GM23338 (cell line): Measurements from ENCODE around the gene BRSK1. TPM values are rescaled to one million over a fixed set of nuclear protein-coding genes. Genes with fewer than 3 reads are reported as not detected.

Source experiments
- ATAC-seq: fragments of 200-7000 bp; cut with Tn5 transposase; 3 replicates; pipeline ENCODE4 v1.9.1; 2020
- DNase-seq: peaks from one replicate; pipeline ENCODE4 v3.0.0-alpha.2; 2015; ENCODE audit warnings: low spot score
- H2AFZ ChIP-seq: fragments of 200-600 bp; sonication (generic); 2 replicates; pipeline ENCODE4 v1.8.0; 2016; ENCODE audit warnings: antibody characterized with exemption, mild to moderate bottlenecking, moderate library complexity
- H3F3A ChIP-seq: fragments of 200-600 bp; sonication (generic); replicated peaks from 2 replicates; pipeline ENCODE4 v1.8.0; 2017; ENCODE audit warnings: antibody characterized with exemption, mixed run types, low read depth
- H3K27ac ChIP-seq: fragments of 200-600 bp; sonication (generic); 2 replicates; pipeline ENCODE4 v1.6.1; 2016; ENCODE audit warnings: low read depth
- H3K27me3 ChIP-seq: fragments of 200-600 bp; sonication (generic); 2 replicates; pipeline ENCODE4 v1.8.0; 2016; ENCODE audit warnings: mild to moderate bottlenecking, mixed run types, moderate library complexity; ENCODE audit not compliant: insufficient read depth
- H3K36me3 ChIP-seq: fragments of 200-600 bp; sonication (generic); 2 replicates; pipeline ENCODE4 v1.8.0; 2016; ENCODE audit warnings: mild to moderate bottlenecking; ENCODE audit not compliant: insufficient read depth
- H3K4me1 ChIP-seq: fragments of 200-600 bp; sonication (generic); 2 replicates; pipeline ENCODE4 v1.8.0; 2016; ENCODE audit warnings: mild to moderate bottlenecking, moderate library complexity; ENCODE audit not compliant: insufficient read depth
- H3K4me2 ChIP-seq: fragments of 200-600 bp; sonication (generic); 2 replicates; pipeline ENCODE4 v1.7.1; 2017; ENCODE audit warnings: mixed run types
- H3K4me3 ChIP-seq: fragments of 200-600 bp; sonication (generic); 2 replicates; pipeline ENCODE4 v1.6.1; 2016; ENCODE audit warnings: mixed run types
- H3K79me2 ChIP-seq: fragments of 200-600 bp; sonication (generic); replicated peaks from 2 replicates; pipeline ENCODE4 v1.8.0; 2017; ENCODE audit warnings: mild to moderate bottlenecking; ENCODE audit not compliant: insufficient read depth
- H3K9me2 ChIP-seq: fragments of 200-600 bp; sonication (generic); 2 replicates; pipeline ENCODE4 v1.8.0; 2017; ENCODE audit not compliant: insufficient read depth
- H4K20me1 ChIP-seq: fragments of 200-600 bp; sonication (generic); replicated peaks from 2 replicates; pipeline ENCODE4 v1.8.0; 2017; ENCODE audit warnings: mild to moderate bottlenecking; ENCODE audit not compliant: insufficient read depth
- H3K27ac Mint-ChIP-seq: 2 replicates; pipeline ENCODE4 v1.8.0; 2020; ENCODE audit warnings: inconsistent platforms, mild to moderate bottlenecking, moderate library complexity, mixed read lengths
- H3K27me3 Mint-ChIP-seq: 3 replicates; pipeline ENCODE4 v1.8.0; 2022; ENCODE audit warnings: low read depth, mild to moderate bottlenecking, moderate library complexity, mixed read lengths, inconsistent platforms; ENCODE audit not compliant: insufficient read depth, poor library complexity
- H3K36me3 Mint-ChIP-seq: 3 replicates; pipeline ENCODE4 v1.8.0; 2021; ENCODE audit warnings: low read depth, mild to moderate bottlenecking, inconsistent platforms, moderate library complexity, mixed read lengths
- H3K4me1 Mint-ChIP-seq: 3 replicates; pipeline ENCODE4 v1.8.0; 2020; ENCODE audit warnings: mild to moderate bottlenecking, inconsistent platforms, mixed read lengths
- H3K4me3 Mint-ChIP-seq: 3 replicates; pipeline ENCODE4 v1.8.0; 2021; ENCODE audit warnings: moderate library complexity, mild to moderate bottlenecking, inconsistent platforms, mixed read lengths
- H3K9me3 Mint-ChIP-seq: 3 replicates; pipeline ENCODE4 v1.8.0; 2020; ENCODE audit warnings: moderate library complexity, mild to moderate bottlenecking, inconsistent platforms, mixed read lengths
- CREB1 ChIP-seq: fragments of 250-450 bp; sonication (Bioruptor Pico); IDR thresholded peaks from 2 replicates; pipeline ENCODE4 v1.5.0; 2020; ENCODE audit warnings: low read depth, mild to moderate bottlenecking, moderate library complexity
- ETS1 ChIP-seq: IDR thresholded peaks from 2 replicates; pipeline ENCODE4 v1.6.1; 2016; ENCODE audit warnings: antibody characterized with exemption
- EZH2 ChIP-seq: fragments of 200-600 bp; sonication (generic); IDR thresholded peaks from one replicate; pipeline ENCODE4 v1.8.0; 2017; ENCODE audit warnings: antibody characterized with exemption, mild to moderate bottlenecking, low read depth; ENCODE audit not compliant: unreplicated experiment
- EZH2phosphoT487 ChIP-seq: fragments of 200-600 bp; sonication (generic); IDR thresholded peaks from one replicate; pipeline ENCODE4 v1.8.1; 2018; ENCODE audit warnings: antibody characterized with exemption; ENCODE audit not compliant: unreplicated experiment
- JUNB ChIP-seq: IDR thresholded peaks from one replicate; pipeline ENCODE4 v1.6.1; 2016; ENCODE audit warnings: antibody characterized with exemption; ENCODE audit not compliant: unreplicated experiment
- POLR2AphosphoS5 ChIP-seq: IDR thresholded peaks from 2 replicates; pipeline ENCODE4 v1.6.1; 2016; ENCODE audit warnings: antibody characterized with exemption, low read depth
- REST ChIP-seq: IDR thresholded peaks from one replicate; pipeline ENCODE4 v1.6.1; 2018; ENCODE audit warnings: antibody characterized with exemption; ENCODE audit not compliant: unreplicated experiment
- STAT1 ChIP-seq: IDR thresholded peaks from one replicate; pipeline ENCODE4 v1.6.1; 2016; ENCODE audit warnings: antibody characterized with exemption; ENCODE audit not compliant: unreplicated experiment
- ZNF114 ChIP-seq: fragments of 250-450 bp; sonication (Bioruptor Pico); IDR thresholded peaks from 2 replicates; pipeline ENCODE4 v1.5.0; 2020; ENCODE audit warnings: mild to moderate bottlenecking, moderate library complexity
- polyA plus RNA-seq: library from polyadenylated mRNA; unstranded; fragments of >200 nt; fragmentation: Nextera tagmentation; extraction: Ambion mirVana; gene quantifications from 2 replicates; pipeline ENCODE4 v1.2.1, GENCODE V29; 2016
- total RNA-seq: library from RNA; depleted of rRNA; stranded (reverse); fragments of >200 nt; shearing (Covaris generic); gene quantifications from 2 replicates; pipeline ENCODE4 v1.2.3, GENCODE V29; 2014
- TF ChIP-seq, protein P1 (sequence below), 2 experiments: fragments of 200-600 bp in 1 of 2; sonication (generic) in 1 of 2; conservative IDR thresholded peaks; 2 replicates each; pipeline versions ENCODE4 v1.5.1 to v1.6.1; 2016 to 2017; ENCODE audit warnings: antibody characterized with exemption in 2 of 2, low read depth in 2 of 2, mild to moderate bottlenecking in 2 of 2, moderate library complexity in 1 of 2

Gene BRSK1
- total and polyA plus RNA-seq, 2 experiments from 2014 or later, result 2.3 to 17.2 TPM

DNA sequence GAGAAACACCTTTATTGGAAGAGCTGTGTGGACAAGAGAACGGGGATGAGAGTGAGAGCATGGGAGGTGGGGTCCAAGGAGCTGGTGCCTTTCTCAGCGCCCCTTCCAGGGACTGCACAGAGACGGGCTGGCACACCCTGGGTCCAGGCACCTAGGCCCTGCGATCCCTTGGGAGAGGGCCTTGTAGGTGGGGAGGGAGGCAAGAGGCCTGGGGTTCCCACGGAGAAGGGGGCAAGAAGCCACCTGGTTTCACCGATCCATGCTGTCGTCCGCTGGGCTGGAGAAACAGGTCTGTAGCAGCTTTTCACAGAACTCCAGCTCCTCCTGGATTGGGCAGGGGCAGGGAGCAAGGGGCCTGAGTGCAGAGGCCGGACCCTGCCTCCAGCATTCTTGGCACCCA, 21.4 kb upstream of the BRSK1 start (continued):
- no peak for TF ChIP-seq CREB1 (CRISPR knock-in tag)
- TF ChIP-seq JUNB, result no peak
- no peak for TF ChIP-seq ZNF114 (CRISPR knock-in tag)
- TF ChIP-seq REST, result no peak

GRCh38 chr19:55264531-55264930, 19.3 kb upstream of the BRSK1 start:
- ATAC-seq, result no peak
- Mint-ChIP-seq H3K36me3 (peaks cover 15% of the 10 kb centered on the region), H3K27me3 (no peaks in the 10 kb centered on the region), H3K4me1 (peaks cover 12% of the 10 kb centered on the region), H3K27ac (no peak overlapping the region), H3K4me3 (no peak overlapping the region), H3K9me3 (peaks cover 11% of the 10 kb centered on the region)
- H4K20me1 ChIP-seq, result no peaks in the 10 kb centered on the region; the same call in 1 of the 2 replicates
- TF ChIP-seq, protein P1, sequence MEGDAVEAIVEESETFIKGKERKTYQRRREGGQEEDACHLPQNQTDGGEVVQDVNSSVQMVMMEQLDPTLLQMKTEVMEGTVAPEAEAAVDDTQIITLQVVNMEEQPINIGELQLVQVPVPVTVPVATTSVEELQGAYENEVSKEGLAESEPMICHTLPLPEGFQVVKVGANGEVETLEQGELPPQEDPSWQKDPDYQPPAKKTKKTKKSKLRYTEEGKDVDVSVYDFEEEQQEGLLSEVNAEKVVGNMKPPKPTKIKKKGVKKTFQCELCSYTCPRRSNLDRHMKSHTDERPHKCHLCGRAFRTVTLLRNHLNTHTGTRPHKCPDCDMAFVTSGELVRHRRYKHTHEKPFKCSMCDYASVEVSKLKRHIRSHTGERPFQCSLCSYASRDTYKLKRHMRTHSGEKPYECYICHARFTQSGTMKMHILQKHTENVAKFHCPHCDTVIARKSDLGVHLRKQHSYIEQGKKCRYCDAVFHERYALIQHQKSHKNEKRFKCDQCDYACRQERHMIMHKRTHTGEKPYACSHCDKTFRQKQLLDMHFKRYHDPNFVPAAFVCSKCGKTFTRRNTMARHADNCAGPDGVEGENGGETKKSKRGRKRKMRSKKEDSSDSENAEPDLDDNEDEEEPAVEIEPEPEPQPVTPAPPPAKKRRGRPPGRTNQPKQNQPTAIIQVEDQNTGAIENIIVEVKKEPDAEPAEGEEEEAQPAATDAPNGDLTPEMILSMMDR (conservative IDR thresholded peaks at IDR 0.05; ENCODE audit: low read depth in 2 of 2), result no peak
- no peak overlapping the region for H3K27ac ChIP-seq
- peaks cover 10% of the 10 kb centered on the region for H3K4me1 ChIP-seq
- H3K4me3 ChIP-seq, result no peak overlapping the region
- no peak overlapping the region for H2AFZ ChIP-seq
- no peak for DNase-seq
- no peaks in the 10 kb centered on the region for H3K36me3 ChIP-seq
- 0 out of 2 replicates have a peak, but pooled peaks cover 4% of the 10 kb centered on the region for H3K79me2 ChIP-seq
- H3F3A ChIP-seq, result peaks cover 23% of the 10 kb centered on the region
- H3K9me2 ChIP-seq, result 0 out of 2 replicates have a peak, but pooled peaks cover 4% of the 10 kb centered on the region
- no peaks in the 10 kb centered on the region for H3K27me3 ChIP-seq
- no peak overlapping the region for H3K4me2 ChIP-seq

- peaks cover 10% of the 10 kb centered on the region for H3K4me1 Mint-ChIP-seq
- no peak overlapping the region for H3K4me3 Mint-ChIP-seq
- H3K27ac ChIP-seq, result no peak overlapping the region
- TF ChIP-seq EZH2 (no peak), JUNB (no peak), ETS1 (no peak), STAT1 (no peak), EZH2phosphoT487 (no peak), POLR2AphosphoS5 (no peak), REST (no peak), CREB1 (CRISPR knock-in tag) (no peak)
Measured at GRCh38 chr19:55265173-55265572, 18.6 kb upstream of the BRSK1 start.

More at GRCh38 chr19:55265173-55265572, 18.6 kb upstream of the BRSK1 start:
- H3K27ac Mint-ChIP-seq, result no peak overlapping the region
- Histone ChIP-seq H3K4me1 (peaks cover 4% of the 10 kb centered on the region), H4K20me1 (no peaks in the 10 kb centered on the region; the same call in 1 of the 2 replicates), H2AFZ (no peak overlapping the region), H3K4me3 (no peak overlapping the region), H3K79me2 (0 out of 2 replicates have a peak, but pooled peaks cover 4% of the 10 kb centered on the region), H3K27me3 (no peaks in the 10 kb centered on the region), H3K36me3 (no peaks in the 10 kb centered on the region), H3K9me2 (0 out of 2 replicates have a peak, but pooled peaks cover 4% of the 10 kb centered on the region), H3K4me2 (no peak overlapping the region), H3F3A (peaks cover 16% of the 10 kb centered on the region)
- H3K36me3 Mint-ChIP-seq, result peaks cover 15% of the 10 kb centered on the region
- ATAC-seq, result no peak
- no peak for DNase-seq
- peaks cover 11% of the 10 kb centered on the region for H3K9me3 Mint-ChIP-seq
- H3K27me3 Mint-ChIP-seq, result no peaks in the 10 kb centered on the region
